Urothelium cell line (cell line): ENCODE measurements around the gene ZSCAN10.

ENCODE experiments used
- DNase-seq: peaks from one replicate; pipeline ENCODE4 v3.0.0; 2011; ENCODE audit warnings: low spot score, mixed read lengths
- FAIRE-seq: peaks from 2 replicates; lab custom pipeline; 2011; peaks lifted over from hg19 to GRCh38; lab: Jason Lieb, UNC

The ZSCAN10 gene

GRCh38 chr16:3112058-3112880 lies 13.2 kb upstream of the ZSCAN10 start, which contains the start of gene ZNF205:
ZNF205 (plus strand) TSS chr16:3112586; CDS start chr16:3113431, 845 bp downstream.
- DNase-seq, result peak; percentile 90
- FAIRE-seq, result peak; percentile 61

GRCh38 chr16:3106205-3106928 lies 7.3 kb upstream of the ZSCAN10 start:
- peak; percentile 99 for DNase-seq

GRCh38 chr16:3101841-3102470 lies 2.9 kb upstream of the ZSCAN10 start:
- DNase-seq (no peak), FAIRE-seq (no peak)

More at GRCh38 chr16:3106205-3106928, 7.3 kb upstream of the ZSCAN10 start:
- no peak for FAIRE-seq

GRCh38 chr16:3101018-3101840 lies 2.1 kb upstream of the ZSCAN10 start:
- DNase-seq, result peak; percentile 61
- FAIRE-seq, result no peak

GRCh38 chr16:3099732-3100499 lies 822 bp upstream of the ZSCAN10 start:
- DNase-seq (peak; percentile 79), FAIRE-seq (no peak)

GRCh38 chr16:3099395-3099731 lies 269 bp upstream of the ZSCAN10 start:
- DNase-seq (no peak), FAIRE-seq (no peak)

GRCh38 chr16:3097266-3097665 lies 1.8 kb downstream of the ZSCAN10 start:
- FAIRE-seq, result no peak
- no peak for DNase-seq

- DNase-seq (no peak), FAIRE-seq (no peak)
Observed at GRCh38 chr16:3096362-3096761, 2.7 kb downstream of the ZSCAN10 start.

- DNase-seq, result no peak
- no peak for FAIRE-seq
Observed at GRCh38 chr16:3095869-3096268, 3.2 kb downstream of the ZSCAN10 start.

- FAIRE-seq (no peak), DNase-seq (peak; percentile 24)
Observed at GRCh38 chr16:3094289-3095027, 4.6 kb downstream of the ZSCAN10 start.

- no peak for DNase-seq
Observed at GRCh38 chr16:3092501-3092941, 6.6 kb downstream of the ZSCAN10 start.

GRCh38 chr16:3091551-3091950 lies 7.5 kb downstream of the ZSCAN10 start:
- DNase-seq, result peak; percentile 4
- no peak for FAIRE-seq

More at GRCh38 chr16:3092501-3092941, 6.6 kb downstream of the ZSCAN10 start:
- no peak for FAIRE-seq

GRCh38 chr16:3089717-3090592 lies 9.1 kb downstream of the ZSCAN10 start:
- DNase-seq, result no peak
- FAIRE-seq, result no peak

- DNase-seq (no peak), FAIRE-seq (no peak)
Observed at GRCh38 chr16:3088925-3089716, 10.0 kb downstream of the ZSCAN10 start.

GRCh38 chr16:3088450-3088849 lies 10.6 kb downstream of the ZSCAN10 start:
- FAIRE-seq, result no peak
- no peak for DNase-seq

- no peak for FAIRE-seq
Observed at GRCh38 chr16:3087243-3088235, 11.6 kb downstream of the ZSCAN10 start.

More at GRCh38 chr16:3087243-3088235, 11.6 kb downstream of the ZSCAN10 start:
- no peak for DNase-seq
